ENCODE results near the gene CYTH1.

The CYTH1 gene, protein sequence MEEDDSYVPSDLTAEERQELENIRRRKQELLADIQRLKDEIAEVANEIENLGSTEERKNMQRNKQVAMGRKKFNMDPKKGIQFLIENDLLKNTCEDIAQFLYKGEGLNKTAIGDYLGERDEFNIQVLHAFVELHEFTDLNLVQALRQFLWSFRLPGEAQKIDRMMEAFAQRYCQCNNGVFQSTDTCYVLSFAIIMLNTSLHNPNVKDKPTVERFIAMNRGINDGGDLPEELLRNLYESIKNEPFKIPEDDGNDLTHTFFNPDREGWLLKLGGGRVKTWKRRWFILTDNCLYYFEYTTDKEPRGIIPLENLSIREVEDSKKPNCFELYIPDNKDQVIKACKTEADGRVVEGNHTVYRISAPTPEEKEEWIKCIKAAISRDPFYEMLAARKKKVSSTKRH

DNA sequence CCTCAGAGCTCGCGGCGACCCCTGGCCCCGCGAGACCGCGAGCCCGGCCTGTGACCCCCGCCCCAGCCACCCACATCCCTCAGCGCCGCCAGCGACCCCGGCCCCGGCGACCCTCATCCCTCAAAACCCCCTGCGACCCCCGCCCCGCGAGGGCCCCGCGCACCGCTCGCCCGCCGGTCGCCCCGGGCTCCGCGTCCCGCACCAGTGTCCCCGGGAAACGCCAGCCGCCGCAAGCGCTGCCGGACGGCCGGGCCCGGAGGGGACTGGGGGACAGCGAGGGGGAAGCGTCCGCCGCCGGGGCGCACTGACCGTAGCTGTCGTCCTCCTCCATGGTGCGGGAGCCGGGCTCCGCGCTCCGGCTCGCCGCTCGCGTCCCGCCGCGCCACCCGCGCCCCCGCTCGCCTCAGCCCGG is at the start of gene CYTH1:
Gene CYTH1 (minus strand): TSS at position 381 of the 412 bp plus-strand sequence. CDS start 50 bp downstream, at position 331.
- TF ChIP-seq ZNF274 (IDR thresholded peaks at IDR 0.05; ENCODE audit: low read depth, low read length) = no peak

DNA sequence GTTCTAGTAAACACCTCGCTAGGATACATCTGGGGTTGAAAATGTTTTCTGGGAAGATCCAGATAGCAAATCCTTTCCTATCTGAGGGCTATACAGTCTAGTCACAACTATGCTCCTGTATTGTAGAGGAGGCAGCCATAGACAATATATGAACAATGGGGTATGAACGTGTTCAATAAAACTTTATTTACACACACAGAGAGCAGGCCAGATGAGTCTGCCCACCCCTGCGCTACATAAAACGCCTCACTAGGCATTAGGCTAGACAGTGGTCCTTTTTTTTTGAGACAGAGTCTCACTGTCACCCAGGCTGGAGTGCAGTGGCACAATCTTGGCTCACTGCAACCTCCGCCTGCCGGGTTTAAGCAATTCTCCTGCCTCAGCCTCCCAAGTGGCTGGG is 47.4 kb upstream of the CYTH1 start:
- no peak overlapping the region for H3K4me3 ChIP-seq (ENCODE audit: low read length)
- TF ChIP-seq ZNF274 (IDR thresholded peaks at IDR 0.05; ENCODE audit: low read depth, low read length) = no peak

More for the DNA sequence above, at the start of gene CYTH1:
- peak within 1 kb of the TSS; percentile 99 for H3K4me3 ChIP-seq (ENCODE audit: low read length)

DNA sequence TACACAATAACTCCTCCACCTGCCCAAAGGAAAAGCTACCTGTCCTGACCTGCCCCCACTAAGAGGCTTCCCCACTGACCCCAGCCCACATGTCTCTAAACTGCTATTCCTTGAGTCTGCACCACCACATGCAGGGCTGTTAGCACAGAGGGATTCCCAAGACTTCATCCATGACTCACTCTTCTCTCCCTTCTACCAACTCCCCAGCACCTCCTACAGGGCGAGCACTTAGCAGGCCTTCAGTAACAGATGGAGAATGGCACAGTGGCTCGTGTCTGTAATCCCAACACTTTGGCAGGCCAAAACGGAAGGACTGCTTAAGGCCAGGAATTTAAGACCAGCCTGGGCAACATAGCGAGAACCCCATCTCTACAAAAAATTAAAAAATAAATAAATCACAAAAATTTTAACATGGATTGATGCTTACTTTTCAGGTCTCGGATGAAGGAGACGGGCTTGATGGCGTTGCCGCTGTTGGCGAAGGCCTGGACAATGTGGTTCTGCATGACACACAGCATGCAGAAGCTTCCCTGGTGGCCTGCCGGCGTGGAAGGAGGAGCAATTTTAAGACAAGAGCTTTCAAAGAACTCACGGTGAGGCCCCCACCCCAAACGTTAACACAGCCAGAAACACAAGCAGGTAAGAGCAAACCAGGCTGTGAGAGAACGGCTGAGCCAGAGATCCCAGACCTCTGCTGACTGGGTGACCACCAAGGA is 46.6 kb upstream of the CYTH1 start:
- H3K4me3 ChIP-seq (ENCODE audit: low read length) = no peak overlapping the region
- TF ChIP-seq ZNF274 (IDR thresholded peaks at IDR 0.05; ENCODE audit: low read depth, low read length) = no peak

DNA sequence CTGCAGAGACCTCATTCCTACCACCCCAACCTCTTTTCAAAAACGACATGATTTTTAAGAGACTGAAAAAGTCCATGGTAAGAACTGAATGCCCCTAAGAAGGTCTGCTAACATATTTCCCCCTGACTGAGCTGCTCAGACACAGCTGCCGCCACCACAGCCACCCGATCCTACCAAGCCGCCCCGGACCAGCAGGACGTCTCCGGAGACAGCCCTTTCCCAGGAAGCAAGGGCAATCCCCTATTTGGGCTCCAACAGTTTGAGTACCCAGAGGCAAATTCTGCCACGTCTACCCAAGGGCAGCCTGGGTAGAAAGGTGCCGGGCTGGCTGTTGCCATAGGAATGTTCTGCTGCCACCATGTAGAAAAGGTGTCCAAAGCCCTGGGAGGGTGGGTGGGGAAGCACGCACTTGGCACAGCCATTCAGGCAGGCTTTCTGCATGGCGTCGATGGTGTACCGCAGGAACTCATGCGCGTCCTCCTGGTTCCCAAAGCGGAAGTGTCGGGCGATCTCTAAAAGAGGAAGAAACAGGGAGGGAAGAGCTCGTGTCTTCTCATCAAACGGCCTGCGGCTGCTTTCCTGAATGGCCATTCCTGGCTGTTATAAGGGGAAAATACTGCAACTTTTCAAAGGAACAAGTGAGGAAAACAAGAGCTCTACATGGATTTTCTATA is 44.9 kb upstream of the CYTH1 start:
- no peak for TF ChIP-seq ZNF274 (IDR thresholded peaks at IDR 0.05; ENCODE audit: low read depth, low read length)
- H3K4me3 ChIP-seq (ENCODE audit: low read length) = no peak overlapping the region

DNA sequence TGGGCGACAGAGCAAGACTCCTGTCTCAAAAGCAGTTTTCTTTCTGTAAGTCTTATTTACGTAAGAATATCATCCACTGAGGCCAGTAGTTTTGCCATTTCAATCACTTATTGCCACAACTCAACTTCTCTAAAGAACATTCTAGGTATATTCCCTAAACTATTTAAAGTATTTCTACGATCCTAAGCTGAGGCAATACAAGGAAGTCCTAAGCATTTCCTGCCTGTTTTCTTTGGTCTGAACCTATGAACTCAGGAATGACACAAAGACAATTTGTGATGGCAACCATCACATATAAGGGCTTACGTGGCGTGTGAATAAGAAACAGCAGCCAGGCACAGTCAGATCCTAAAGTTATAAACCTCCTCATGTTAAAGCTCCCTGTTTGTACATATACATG is 44.3 kb upstream of the CYTH1 start:
- no peak for TF ChIP-seq ZNF274 (IDR thresholded peaks at IDR 0.05; ENCODE audit: low read depth, low read length)
- no peak overlapping the region for H3K4me3 ChIP-seq (ENCODE audit: low read length)

DNA sequence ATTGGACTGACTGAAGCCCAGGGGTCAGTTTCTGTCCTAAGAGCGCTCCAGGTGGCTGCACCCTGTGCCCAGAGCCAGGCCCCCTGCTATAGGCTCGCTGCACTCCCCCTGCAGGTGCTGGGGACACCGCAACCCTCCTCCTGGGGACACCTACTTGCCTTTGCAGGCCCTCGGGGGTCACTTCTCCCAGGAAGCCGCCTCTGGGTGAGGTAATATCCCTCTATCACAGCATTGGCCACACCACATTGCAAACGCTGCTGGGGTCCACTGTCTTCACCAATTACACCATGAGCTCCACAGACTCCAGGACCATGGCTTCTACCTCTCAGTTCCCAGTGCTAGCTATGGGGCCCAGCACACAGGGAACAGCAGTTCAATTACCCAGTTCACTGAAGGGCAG is 43.6 kb upstream of the CYTH1 start:
- H3K4me3 ChIP-seq (ENCODE audit: low read length) = no peak overlapping the region

DNA sequence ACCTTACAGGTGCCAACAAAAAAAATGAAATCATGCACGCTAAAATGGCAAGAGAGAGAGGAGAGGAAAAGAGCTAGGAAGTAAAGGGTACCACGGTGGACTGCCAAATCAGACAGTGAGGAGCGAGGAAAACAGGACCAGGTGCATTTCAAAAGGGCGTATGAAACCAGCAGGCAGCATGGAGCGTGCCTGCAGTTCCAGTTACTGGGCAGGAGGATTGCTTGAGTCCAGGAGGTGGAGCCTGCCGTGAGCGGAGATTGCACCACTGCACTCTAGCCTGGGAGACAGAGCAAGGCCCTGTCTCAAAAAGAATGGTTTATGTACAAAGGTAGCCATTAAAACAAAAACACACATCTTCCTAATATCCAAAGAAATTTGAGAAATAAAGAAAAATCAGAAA is 42.2 kb upstream of the CYTH1 start:
- H3K4me3 ChIP-seq (ENCODE audit: low read length) = no peak overlapping the region
- TF ChIP-seq ZNF274 (IDR thresholded peaks at IDR 0.05; ENCODE audit: low read depth, low read length) = no peak

More for the DNA sequence above, 43.6 kb upstream of the CYTH1 start:
- no peak for TF ChIP-seq ZNF274 (IDR thresholded peaks at IDR 0.05; ENCODE audit: low read depth, low read length)

DNA sequence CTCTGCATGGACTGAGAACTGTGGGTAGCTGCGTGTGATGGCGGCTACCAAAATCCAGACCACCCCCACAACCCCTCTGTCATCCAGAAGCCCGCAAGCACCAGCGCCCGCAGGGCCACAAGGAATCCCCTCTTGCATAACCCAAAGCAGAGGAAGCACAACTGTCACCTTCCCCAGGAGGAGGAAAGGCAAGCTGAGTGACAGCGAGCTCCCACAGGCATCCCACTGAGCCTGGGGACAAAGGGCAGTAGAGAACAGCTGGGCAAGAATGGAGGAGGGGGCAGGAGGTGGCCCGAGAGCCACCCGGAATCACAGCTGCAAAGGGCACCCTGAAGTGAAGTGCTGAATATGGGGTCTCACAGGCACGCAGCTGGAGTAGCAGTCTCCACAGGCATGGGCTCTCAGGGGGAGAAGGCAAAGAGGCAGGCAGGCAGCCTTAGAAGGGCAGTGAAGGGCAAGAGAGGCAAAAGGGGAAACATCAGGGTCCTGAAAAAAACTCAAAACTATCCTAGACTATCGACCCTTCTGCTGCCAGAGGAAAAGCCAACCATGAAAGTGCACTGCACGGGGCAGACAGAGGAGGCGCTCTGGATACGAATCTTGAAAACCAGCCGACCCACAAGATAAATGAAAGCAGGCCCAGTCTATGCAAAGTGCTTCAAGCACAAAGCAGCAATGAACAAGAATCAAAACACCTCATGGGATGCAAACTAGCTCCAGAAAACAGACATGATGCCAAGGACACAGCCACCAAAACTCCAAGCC is 41.4 kb upstream of the CYTH1 start:
- TF ChIP-seq ZNF274 (IDR thresholded peaks at IDR 0.05; ENCODE audit: low read depth, low read length) = no peak

DNA sequence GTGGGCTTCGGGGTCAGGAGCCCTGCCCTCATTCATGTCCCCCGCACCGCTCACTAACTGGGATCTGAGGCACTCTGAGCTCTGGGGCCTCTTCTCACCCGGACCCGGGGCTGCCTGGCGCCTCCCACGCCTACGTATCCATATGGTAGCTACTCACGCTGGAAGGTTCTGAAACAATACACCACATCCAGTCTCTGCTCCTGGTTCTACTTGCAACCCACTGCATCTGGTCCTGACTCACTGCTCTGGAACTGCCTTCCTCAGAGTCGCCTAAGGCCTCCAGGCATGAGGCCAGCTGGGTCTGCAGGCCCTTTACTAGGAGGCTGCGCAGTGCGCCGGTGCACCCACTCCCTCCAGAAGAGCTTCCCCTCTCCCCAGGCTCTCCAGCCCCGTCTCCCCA is 40.5 kb upstream of the CYTH1 start:
- TF ChIP-seq ZNF274 (IDR thresholded peaks at IDR 0.05; ENCODE audit: low read depth, low read length) = no peak
- H3K4me3 ChIP-seq (ENCODE audit: low read length) = no peak overlapping the region

More for the DNA sequence above, 41.4 kb upstream of the CYTH1 start:
- H3K4me3 ChIP-seq (ENCODE audit: low read length) = no peak overlapping the region

DNA sequence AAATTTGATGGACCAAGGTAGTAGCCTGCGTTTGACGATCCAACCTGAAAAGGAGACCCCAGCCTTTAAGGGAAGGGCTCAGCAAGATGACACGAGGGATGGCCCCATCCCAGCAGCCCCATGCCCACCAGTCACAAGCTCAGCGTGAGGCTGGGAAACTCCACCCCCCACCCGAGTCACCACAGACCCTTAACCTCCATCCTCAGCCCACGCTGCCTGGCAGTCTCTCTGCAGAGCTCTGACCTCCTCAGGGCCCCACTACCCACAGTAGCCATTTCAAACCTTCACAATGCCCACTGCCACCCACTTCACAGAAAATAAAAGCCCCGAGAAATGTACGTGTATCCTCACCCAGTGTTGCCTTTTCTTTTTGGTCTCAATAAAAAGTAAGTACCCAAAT is 39.9 kb upstream of the CYTH1 start:
- TF ChIP-seq ZNF274 (IDR thresholded peaks at IDR 0.05; ENCODE audit: low read depth, low read length) = no peak
- no peak overlapping the region for H3K4me3 ChIP-seq (ENCODE audit: low read length)

DNA sequence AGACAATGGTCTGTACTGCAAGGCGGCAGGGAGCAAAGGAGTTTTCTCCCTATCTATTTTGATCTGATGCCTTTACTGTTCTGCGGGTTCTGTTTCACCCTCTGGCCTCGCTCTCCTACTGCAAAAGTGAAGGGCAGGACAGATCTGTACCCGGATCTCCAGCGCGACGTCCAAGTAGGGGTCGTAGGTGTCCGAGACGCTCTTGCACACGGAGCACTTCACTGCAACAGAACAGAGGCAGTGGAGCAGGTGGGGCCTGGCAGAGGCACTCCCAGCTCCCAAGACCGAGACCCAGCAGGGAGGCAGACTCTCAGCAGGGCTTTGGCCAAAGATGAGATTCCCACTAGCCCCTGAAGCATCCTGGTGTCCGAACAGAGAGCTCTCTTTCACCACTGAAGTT is 38.8 kb upstream of the CYTH1 start:
- no peak overlapping the region for H3K4me3 ChIP-seq (ENCODE audit: low read length)
- no peak for TF ChIP-seq ZNF274 (IDR thresholded peaks at IDR 0.05; ENCODE audit: low read depth, low read length)

DNA sequence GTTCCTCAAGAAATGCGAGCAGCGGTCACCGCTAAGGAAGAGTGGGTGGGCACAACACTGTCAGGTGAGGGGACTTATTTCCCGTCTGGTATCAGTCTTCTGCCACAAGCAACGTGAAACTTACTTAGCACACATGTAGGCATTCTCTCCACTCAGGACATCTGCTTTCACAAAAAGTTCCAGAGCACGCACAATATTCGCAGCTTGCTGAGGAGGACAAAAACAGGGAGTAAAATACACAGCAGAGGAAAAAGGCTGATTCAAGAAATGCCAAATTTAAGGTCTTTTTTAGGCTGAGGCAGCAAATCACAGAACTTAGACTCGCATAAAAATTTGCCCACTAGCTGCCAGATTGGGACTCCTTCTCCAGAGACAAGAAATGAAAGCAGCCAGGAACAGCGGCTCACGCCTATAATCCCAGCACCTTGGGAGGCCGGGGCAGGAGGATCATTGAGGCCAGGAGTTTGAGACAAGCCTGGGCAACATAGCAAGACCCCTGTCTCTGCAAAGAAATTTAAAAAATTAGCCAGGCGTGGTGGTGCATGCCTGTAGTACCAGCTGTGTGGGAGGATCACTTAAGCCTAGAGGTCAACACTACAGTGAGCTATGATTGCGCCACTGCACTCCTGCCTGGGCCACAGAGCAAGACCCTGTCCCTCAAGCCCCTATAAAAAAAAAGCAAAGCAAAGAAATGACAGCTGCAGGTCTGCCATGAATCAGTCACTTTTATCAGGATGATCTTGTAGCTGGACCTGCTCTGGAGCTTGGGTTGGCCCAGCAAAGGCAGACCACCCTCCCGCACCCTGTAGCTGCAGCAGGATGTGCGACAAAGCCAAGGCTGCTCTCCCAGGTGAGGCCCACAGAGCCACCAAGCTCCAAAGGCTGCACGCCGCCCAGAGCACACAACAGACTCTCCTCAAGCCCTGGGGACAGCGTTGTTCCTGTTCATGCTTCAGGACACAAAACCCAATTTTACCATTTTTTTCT is 38.0 kb upstream of the CYTH1 start:
- no peak overlapping the region for H3K4me3 ChIP-seq (ENCODE audit: low read length)
- no peak for TF ChIP-seq ZNF274 (IDR thresholded peaks at IDR 0.05; ENCODE audit: low read depth, low read length)

DNA sequence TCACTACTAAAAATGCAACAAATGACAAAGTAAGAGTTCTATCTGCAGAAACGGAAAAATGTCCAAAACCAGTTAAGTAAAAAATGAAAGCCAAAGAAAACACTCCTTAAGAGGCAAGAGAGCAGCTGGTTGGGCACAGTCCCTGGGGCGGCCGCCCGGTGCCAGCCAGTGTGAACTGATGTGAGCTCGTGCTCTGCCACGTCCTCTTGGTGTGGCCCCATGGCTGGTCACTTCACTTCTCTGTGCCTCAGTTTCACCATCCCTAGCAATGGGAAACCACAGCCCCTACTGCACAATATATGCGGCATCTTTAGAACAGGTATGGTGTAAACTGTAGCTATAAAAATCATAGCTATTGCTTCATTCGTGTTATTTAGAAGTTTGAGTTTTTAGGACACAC is 37.3 kb upstream of the CYTH1 start:
- no peak overlapping the region for H3K4me3 ChIP-seq (ENCODE audit: low read length)

More for the DNA sequence above, 37.3 kb upstream of the CYTH1 start:
- TF ChIP-seq ZNF274 (IDR thresholded peaks at IDR 0.05; ENCODE audit: low read depth, low read length) = no peak
